Frontal cortex (tissue), 4 donors: ENCODE data around the gene NFS1. TPM values are rescaled to one million over a fixed set of nuclear protein-coding genes. Genes with fewer than 3 reads are reported as not detected.

ENCODE experiments used
- DNase-seq, 2 donors: peaks; one replicate each; pipeline ENCODE4 v3.0.0; 2012; ENCODE audit warnings: low spot score in 2 of 2
- FAIRE-seq: peaks from 2 replicates; lab custom pipeline; 2012; peaks lifted over from hg19 to GRCh38; lab: Jason Lieb, UNC
- total RNA-seq: library from RNA; depleted of rRNA; stranded (reverse); fragments of >200 nt; gene quantifications from one replicate; pipeline ENCODE4 v1.2.3, GENCODE V29; 2014
- donor health status: control.
- donor health status: control.
- donor health status: control.

The NFS1 gene
- total RNA-seq, 1 donor from 2014 or later: 23.6 TPM

- DNase-seq (no peak), FAIRE-seq (no peak)
These were observed 45.8 kb downstream of the NFS1 start for GRCh38 chr20:35653430-35653734.

- no peak for FAIRE-seq
- DNase-seq: no peak
These were observed 46.3 kb downstream of the NFS1 start for GRCh38 chr20:35652641-35653429.

GRCh38 chr20:35651958-35652357, 47.2 kb downstream of the NFS1 start:
- no peak for FAIRE-seq
- DNase-seq: no peak

- no peak for FAIRE-seq
- no peak for DNase-seq
These were observed 48.5 kb downstream of the NFS1 start for GRCh38 chr20:35650632-35651031.

- no peak for FAIRE-seq
- DNase-seq: no peak
These were observed 50.3 kb downstream of the NFS1 start for GRCh38 chr20:35648836-35649235.

GRCh38 chr20:35644806-35645205, 54.3 kb downstream of the NFS1 start:
- DNase-seq: no peak
- FAIRE-seq: no peak

GRCh38 chr20:35643045-35643444, 56.1 kb downstream of the NFS1 start:
- FAIRE-seq (no peak), DNase-seq (no peak)

- no peak for DNase-seq
- FAIRE-seq: no peak
These were observed 57.4 kb downstream of the NFS1 start for GRCh38 chr20:35641743-35642142.

- no peak for FAIRE-seq
These were observed 58.4 kb downstream of the NFS1 start for GRCh38 chr20:35640724-35641123.

GRCh38 chr20:35638751-35639150, 60.4 kb downstream of the NFS1 start:
- DNase-seq: no peak
- FAIRE-seq: no peak

More at GRCh38 chr20:35640724-35641123, 58.4 kb downstream of the NFS1 start:
- no peak for DNase-seq

GRCh38 chr20:35637276-35637675, 61.9 kb downstream of the NFS1 start:
- DNase-seq (no peak), FAIRE-seq (no peak)

GRCh38 chr20:35636095-35636494, 63.1 kb downstream of the NFS1 start:
- no peak for FAIRE-seq
- no peak for DNase-seq

- no peak for FAIRE-seq
- DNase-seq: no peak
These were observed 63.5 kb downstream of the NFS1 start for GRCh38 chr20:35635652-35636051.

GRCh38 chr20:35632539-35633115, 66.5 kb downstream of the NFS1 start:
- FAIRE-seq (no peak), DNase-seq (no peak)

- FAIRE-seq (no peak), DNase-seq (no peak)
These were observed 68.5 kb downstream of the NFS1 start for GRCh38 chr20:35630636-35631035.

- FAIRE-seq (no peak), DNase-seq (no peak)
These were observed 69.6 kb downstream of the NFS1 start for GRCh38 chr20:35629427-35630145.

GRCh38 chr20:35627121-35627520, 72.0 kb downstream of the NFS1 start:
- FAIRE-seq (no peak), DNase-seq (no peak)

GRCh38 chr20:35626386-35627001, 72.7 kb downstream of the NFS1 start:
- FAIRE-seq: no peak
- DNase-seq: no peak

GRCh38 chr20:35625584-35626385, 73.4 kb downstream of the NFS1 start:
- no peak for DNase-seq

GRCh38 chr20:35621560-35621946, 77.6 kb downstream of the NFS1 start:
- DNase-seq: no peak
- no peak for FAIRE-seq

More at GRCh38 chr20:35625584-35626385, 73.4 kb downstream of the NFS1 start:
- no peak for FAIRE-seq
